H9 (cell line): Measurements from ENCODE around the gene ANGPTL7. TPM values are rescaled to one million over a fixed set of nuclear protein-coding genes. Genes with fewer than 3 reads are reported as not detected.

ENCODE experiments used
- DNase-seq: peaks from one replicate; pipeline ENCODE4 v3.0.0-alpha.2; 2017
- H2AFZ ChIP-seq: one replicate; pipeline ENCODE4 v1.6.1; 2013; ENCODE audit warnings: mild to moderate bottlenecking, low read length, control low read depth, moderate library complexity
- H2AK5ac ChIP-seq: 2 replicates; pipeline ENCODE4 v1.6.1; 2013; ENCODE audit warnings: low read length, control low read depth, mixed read lengths; ENCODE audit not compliant: insufficient read length
- H2BK120ac ChIP-seq: one replicate; pipeline ENCODE4 v1.6.1; 2013; ENCODE audit warnings: low read depth, mild to moderate bottlenecking, low read length, control low read depth, inconsistent platforms; ENCODE audit not compliant: poor library complexity, severe bottlenecking
- H2BK12ac ChIP-seq: 2 replicates; pipeline ENCODE4 v1.6.1; 2013; ENCODE audit warnings: low read length, control low read depth, mixed read lengths, low read depth; ENCODE audit not compliant: insufficient read length
- H2BK15ac ChIP-seq: 2 replicates; pipeline ENCODE4 v1.6.1; 2013; ENCODE audit warnings: low read depth, low read length, control low read depth
- H2BK20ac ChIP-seq: one replicate; pipeline ENCODE4 v1.6.1; 2013; ENCODE audit warnings: low read depth, mild to moderate bottlenecking, low read length, control low read depth, inconsistent platforms; ENCODE audit not compliant: poor library complexity, severe bottlenecking
- H2BK5ac ChIP-seq: 2 replicates; pipeline ENCODE4 v1.6.1; 2013; ENCODE audit warnings: low read length, control low read depth, mixed read lengths; ENCODE audit not compliant: insufficient read length
- H3K14ac ChIP-seq: 2 replicates; pipeline ENCODE4 v1.6.1; 2013; ENCODE audit warnings: low read length, control low read depth; ENCODE audit not compliant: insufficient read depth
- H3K18ac ChIP-seq: 2 replicates; pipeline ENCODE4 v1.6.1; 2013; ENCODE audit warnings: low read depth, mild to moderate bottlenecking, mixed read lengths, low read length, control low read depth; ENCODE audit not compliant: insufficient read length
- H3K23ac ChIP-seq: 2 replicates; pipeline ENCODE4 v1.6.1; 2013; ENCODE audit warnings: low read length, control low read depth, mixed read lengths, low read depth; ENCODE audit not compliant: insufficient read length
- H3K23me2 ChIP-seq: 2 replicates; pipeline ENCODE4 v1.6.1; 2013; ENCODE audit warnings: low read depth, mild to moderate bottlenecking, mixed read lengths, low read length, control low read depth; ENCODE audit not compliant: insufficient read length, poor library complexity, severe bottlenecking
- H3K27ac ChIP-seq: 2 replicates; pipeline ENCODE4 v1.5.1; 2013; ENCODE audit warnings: low read length, control low read depth, mixed read lengths, low read depth; ENCODE audit not compliant: insufficient read length
- H3K27me3 ChIP-seq: 2 replicates; pipeline ENCODE4 v1.6.1; 2013; ENCODE audit warnings: low read length, control low read depth, inconsistent platforms; ENCODE audit not compliant: insufficient read depth
- H3K4ac ChIP-seq: 2 replicates; pipeline ENCODE4 v1.6.1; 2013; ENCODE audit warnings: low read depth, mild to moderate bottlenecking, control low read depth, inconsistent platforms, low read length, moderate library complexity
- H3K4me1 ChIP-seq: 2 replicates; pipeline ENCODE4 v1.6.1; 2013; ENCODE audit warnings: low read length, control low read depth, inconsistent platforms; ENCODE audit not compliant: insufficient read depth
- H3K4me2 ChIP-seq: 2 replicates; pipeline ENCODE4 v1.6.1; 2013; ENCODE audit warnings: low read length, control low read depth, mixed read lengths; ENCODE audit not compliant: insufficient read length, insufficient read depth
- H3K56ac ChIP-seq: 2 replicates; pipeline ENCODE4 v1.6.1; 2013; ENCODE audit warnings: low read depth, mild to moderate bottlenecking, mixed read lengths, low read length, control low read depth; ENCODE audit not compliant: insufficient read length
- H3K79me1 ChIP-seq: 2 replicates; pipeline ENCODE4 v1.6.1; 2013; ENCODE audit warnings: low read depth, mild to moderate bottlenecking, moderate library complexity, low read length, control low read depth, inconsistent platforms; ENCODE audit not compliant: insufficient read depth, poor library complexity, severe bottlenecking
- H3K79me2 ChIP-seq: 2 replicates; pipeline ENCODE4 v1.6.1; 2013; ENCODE audit warnings: low read length, control low read depth, inconsistent platforms; ENCODE audit not compliant: insufficient read depth
- H3K9ac ChIP-seq: 2 replicates; pipeline ENCODE4 v1.6.1; 2013; ENCODE audit warnings: low read length, control low read depth, mixed read lengths; ENCODE audit not compliant: insufficient read length; ENCODE audit errors: extremely low read depth
- H3K9me3 ChIP-seq: one replicate; pipeline ENCODE4 v1.6.1; 2013; ENCODE audit warnings: low read depth, low read length, inconsistent platforms; ENCODE audit not compliant: control insufficient read depth
- H3T11ph ChIP-seq: one replicate; pipeline ENCODE4 v1.6.1; 2013; ENCODE audit warnings: mild to moderate bottlenecking, low read length, control low read depth, inconsistent platforms
- H4K20me1 ChIP-seq: one replicate; pipeline ENCODE4 v1.6.1; 2013; ENCODE audit not compliant: control insufficient read depth, insufficient read length, insufficient read depth
- H4K5ac ChIP-seq: 2 replicates; pipeline ENCODE4 v1.6.1; 2013; ENCODE audit warnings: low read depth, mild to moderate bottlenecking, mixed read lengths, low read length, control low read depth; ENCODE audit not compliant: insufficient read length
- H4K8ac ChIP-seq: replicated peaks from 2 replicates; pipeline ENCODE4 v1.6.1; 2013; ENCODE audit warnings: low read length, control low read depth, mixed read lengths, low read depth; ENCODE audit not compliant: insufficient read length
- H4K91ac ChIP-seq: 2 replicates; pipeline ENCODE4 v1.6.1; 2013; ENCODE audit warnings: low read depth, mild to moderate bottlenecking, moderate library complexity, mixed read lengths, low read length, control low read depth; ENCODE audit not compliant: insufficient read length
- H3K27ac Mint-ChIP-seq, 3 experiments: 2 replicates in 2 of 3; 3 replicates in 1 of 3; pipeline ENCODE4 v1.8.0; 2020 to 2021; ENCODE audit warnings: mixed read lengths in 3 of 3, mild to moderate bottlenecking in 1 of 3, moderate library complexity in 1 of 3
- H3K27me3 Mint-ChIP-seq: 2 replicates; pipeline ENCODE4 v1.8.0; 2021; ENCODE audit warnings: low read depth, mild to moderate bottlenecking, moderate library complexity, mixed read lengths
- H3K36me3 Mint-ChIP-seq, 3 experiments: 2 replicates in 2 of 3; 3 replicates in 1 of 3; pipeline ENCODE4 v1.8.0; 2020 to 2021; ENCODE audit warnings: low read depth in 3 of 3, mixed read lengths in 3 of 3; ENCODE audit not compliant: insufficient read depth in 1 of 3
- H3K4me1 Mint-ChIP-seq, 2 experiments: 2 replicates each; pipeline ENCODE4 v1.8.0; 2020; ENCODE audit warnings: mixed read lengths in 2 of 2
- H3K4me3 Mint-ChIP-seq, 2 experiments: 2 replicates in 1 of 2; 3 replicates in 1 of 2; pipeline ENCODE4 v1.8.0; 2020 to 2021; ENCODE audit warnings: mild to moderate bottlenecking in 2 of 2, mixed read lengths in 2 of 2, moderate library complexity in 1 of 2
- H3K9me3 Mint-ChIP-seq, 2 experiments: 2 replicates in 1 of 2; 3 replicates in 1 of 2; pipeline ENCODE4 v1.8.0; 2020; ENCODE audit warnings: mild to moderate bottlenecking in 2 of 2, mixed read lengths in 2 of 2, moderate library complexity in 1 of 2
- CTCF ChIP-seq: fragments of 200-600 bp; sonication (generic); conservative IDR thresholded peaks from 3 replicates; pipeline ENCODE4 v1.8.0; 2021; ENCODE audit warnings: antibody characterized with exemption, mild to moderate bottlenecking
- WGBS: extraction: QIAGEN DNeasy Blood & Tissue Kit; methylation state at CpG from one replicate; pipeline ENCODE4 v1.1.7; 2013; ENCODE audit warnings: missing lambda C conversion rate, low lambda C conversion rate, mixed read lengths; ENCODE audit not compliant: insufficient read length; ENCODE audit errors: extremely low coverage; 5-methylcytosine and 5-hydroxymethylcytosine counted together
- total RNA-seq: library from RNA; stranded (reverse); gene quantifications from 2 replicates; pipeline ENCODE4 v1.2.1, GENCODE V29; 2021

The ANGPTL7 gene
- total RNA-seq, 1 experiment from 2014 or later: not detected

- no peak overlapping the region for H3K4me3 Mint-ChIP-seq
- H2BK5ac ChIP-seq: no peak overlapping the region
- H4K8ac ChIP-seq: no peak overlapping the region
- no peak overlapping the region for H2AFZ ChIP-seq
- no peak overlapping the region for H3T11ph ChIP-seq
- no peak overlapping the region for H2AK5ac ChIP-seq
- H3K9me3 ChIP-seq: no peaks in the 10 kb centered on the region
- no peaks in the 10 kb centered on the region for H3K27me3 ChIP-seq
- no peaks in the 10 kb centered on the region for H3K23me2 ChIP-seq
- no peak overlapping the region for H4K91ac ChIP-seq
- peaks cover 35 to 79% (median 73%) of the 10 kb centered on the region in 3 experiments; a peak in 6 of 7 replicates for H3K36me3 Mint-ChIP-seq
- peaks cover 2% of the 10 kb centered on the region for H4K20me1 ChIP-seq
- H3K9me3 Mint-ChIP-seq: no peaks in the 10 kb centered on the region
- H3K27me3 Mint-ChIP-seq: no peaks in the 10 kb centered on the region
- no peak overlapping the region for H3K18ac ChIP-seq
- H2BK12ac ChIP-seq: no peak overlapping the region
- no peak overlapping the region for H2BK120ac ChIP-seq
- no peaks in the 10 kb centered on the region for H3K4me1 Mint-ChIP-seq
- H3K14ac ChIP-seq: no peak overlapping the region
- no peaks in the 10 kb centered on the region for H3K79me1 ChIP-seq
- H3K23ac ChIP-seq: no peak overlapping the region
- no peak overlapping the region for H2BK20ac ChIP-seq
- no CpG with 5 or more reads among the region's 10 CpGs for WGBS
- no peak overlapping the region for H4K5ac ChIP-seq
- no peak overlapping the region for H3K4me2 ChIP-seq
- no peak overlapping the region for H3K4ac ChIP-seq
- no peaks in the 10 kb centered on the region for H3K79me2 ChIP-seq
- H3K56ac ChIP-seq: no peak overlapping the region
- no peak for TF ChIP-seq CTCF
- no peak overlapping the region for H3K27ac ChIP-seq
- DNase-seq: no peak
- no peak overlapping the region for H2BK15ac ChIP-seq
- no peaks in the 10 kb centered on the region for H3K4me1 ChIP-seq
- no peak overlapping the region for H3K9ac ChIP-seq
- H3K27ac Mint-ChIP-seq: no peak overlapping the region; a peak in 1 of 7 replicates
These were observed 38.2 kb downstream of the ANGPTL7 start for GRCh38 chr1:11227106-11228077.
